Caco-2 (cell line): ENCODE results near the gene MICAL3. TPM values are rescaled to one million over a fixed set of nuclear protein-coding genes. Genes with fewer than 3 reads are reported as not detected.

Experiments
- BruUV-seq: library from RNA; stranded (reverse); fragments of 400-500 nt; replicated peaks from 2 replicates; lab custom pipeline; 2021; lab: Mats Ljungman, UMichigan
- CTCF ChIA-PET: fragments of 300-600 bp; sonication (Branson Sonifier 250); formaldehyde crosslinking; loops from one replicate; lab custom pipeline; 2022; ENCODE audit warnings: antibody characterized with exemption; lab: Charles Lee
- POLR2A ChIA-PET: fragments of 300-600 bp; sonication (Branson Sonifier 250); formaldehyde crosslinking; loops from one replicate; lab custom pipeline; 2022; ENCODE audit warnings: antibody characterized with exemption; lab: Charles Lee
- DNase-seq, 2 experiments: peaks; one replicate each; pipeline versions ENCODE4 v3.0.0 to v3.0.0-alpha.2; 2020 to 2022
- H3K27me3 ChIP-seq: replicated peaks from 2 replicates; pipeline ENCODE4 v1.6.0; 2011; ENCODE audit warnings: low read length; ENCODE audit not compliant: control insufficient read depth, insufficient read depth
- H3K36me3 ChIP-seq: 2 replicates; pipeline ENCODE4 v1.5.1; 2011; ENCODE audit warnings: low read length; ENCODE audit not compliant: control insufficient read depth, insufficient read depth
- H3K4me1 ChIP-seq: fragments of 250-450 bp; sonication (Bioruptor Pico); 2 replicates; pipeline ENCODE4 v1.5.1; 2020; ENCODE audit warnings: mild to moderate bottlenecking
- H3K4me3 ChIP-seq: 2 replicates; pipeline ENCODE4 v1.5.1; 2011; ENCODE audit warnings: low read depth, mild to moderate bottlenecking, control low read depth, low read length
- H3K9me3 ChIP-seq: fragments of 250-450 bp; sonication (Bioruptor Pico); 2 replicates; pipeline ENCODE4 v1.5.1; 2020; ENCODE audit warnings: mild to moderate bottlenecking, moderate library complexity
- H3K27ac Mint-ChIP-seq: one replicate; pipeline ENCODE4 v1.8.0; 2022; ENCODE audit warnings: mixed read lengths; ENCODE audit not compliant: unreplicated experiment
- H3K27me3 Mint-ChIP-seq: one replicate; pipeline ENCODE4 v1.8.0; 2022; ENCODE audit warnings: mixed read lengths; ENCODE audit not compliant: insufficient read depth, unreplicated experiment
- H3K36me3 Mint-ChIP-seq: one replicate; pipeline ENCODE4 v1.8.0; 2022; ENCODE audit warnings: mild to moderate bottlenecking, mixed read lengths; ENCODE audit not compliant: insufficient read depth, unreplicated experiment
- H3K4me1 Mint-ChIP-seq: one replicate; pipeline ENCODE4 v1.8.0; 2022; ENCODE audit warnings: low read depth, mixed read lengths; ENCODE audit not compliant: unreplicated experiment
- H3K4me3 Mint-ChIP-seq: one replicate; pipeline ENCODE4 v1.8.0; 2022; ENCODE audit warnings: mild to moderate bottlenecking, moderate library complexity, mixed read lengths; ENCODE audit not compliant: unreplicated experiment
- H3K9me3 Mint-ChIP-seq: one replicate; pipeline ENCODE4 v1.8.0; 2022; ENCODE audit warnings: mixed read lengths; ENCODE audit not compliant: unreplicated experiment
- intact Hi-C: fragments of 100-400 bp; cut with micrococcal nuclease; formaldehyde crosslinking; loops from one replicate; pipeline ENCODE4 v1.10.0; 2022; ENCODE audit not compliant: unreplicated experiment
- total RNA-seq: library from RNA; stranded (reverse); gene quantifications from 2 replicates; pipeline ENCODE4 v1.2.3, GENCODE V29; 2022
- TF ChIP-seq, protein P1 (sequence below), 2 experiments: fragments of 200-600 bp in 1 of 2; IDR thresholded peaks; 1 replicate in 1 of 2; 2 replicates in 1 of 2; pipeline versions ENCODE4 v1.5.1 to v1.8.0; 2011 to 2022; ENCODE audit warnings: antibody characterized with exemption in 1 of 2, control low read depth in 1 of 2, inconsistent platforms in 1 of 2, low read depth in 1 of 2, low read length in 1 of 2, mild to moderate bottlenecking in 1 of 2, moderate library complexity in 1 of 2; ENCODE audit not compliant: insufficient read depth in 1 of 2, severe bottlenecking in 1 of 2, unreplicated experiment in 1 of 2

MICAL3 gene
- total RNA-seq, 1 experiment from 2014 or later = 65.6 TPM

DNA sequence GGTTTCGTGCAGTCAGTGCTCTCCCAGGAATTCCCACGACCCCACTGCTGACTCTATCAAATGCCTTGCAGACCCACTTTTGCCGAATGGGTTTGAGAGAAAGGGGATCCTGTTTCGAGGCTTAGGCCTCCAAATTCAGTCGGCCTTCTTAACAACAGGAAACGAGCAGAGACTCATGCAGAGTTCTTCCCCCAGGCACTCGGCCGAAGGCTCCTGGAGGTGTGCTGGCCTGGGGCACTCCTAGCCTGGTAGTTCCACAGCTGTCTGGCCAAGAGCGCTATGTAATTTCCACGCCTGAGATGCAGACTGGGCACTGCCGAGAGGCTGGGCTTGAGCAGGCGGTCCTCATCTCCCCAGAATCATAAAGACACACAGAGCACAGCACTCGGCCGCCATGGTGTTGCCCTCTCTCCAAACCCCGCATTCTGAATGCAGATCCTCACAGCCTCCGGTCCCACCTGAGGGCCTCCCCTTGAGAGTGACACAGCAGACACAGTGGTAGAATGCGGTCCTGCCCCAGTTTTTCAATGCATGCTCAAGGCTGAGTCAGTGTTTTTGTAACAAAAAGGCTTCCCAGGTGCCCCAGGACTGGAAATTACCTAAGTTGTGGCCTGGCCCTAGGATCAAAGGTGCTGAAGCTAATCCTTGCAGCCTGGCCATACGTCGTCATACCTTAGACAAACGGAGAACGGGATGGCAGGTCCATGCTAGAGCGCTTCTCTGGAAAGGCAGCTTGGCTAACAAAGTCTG lies 219.9 kb downstream of the MICAL3 start:
- ChIA-PET POLR2A (no interaction called here), CTCF (no interaction called here)
- TF ChIP-seq, protein P1, sequence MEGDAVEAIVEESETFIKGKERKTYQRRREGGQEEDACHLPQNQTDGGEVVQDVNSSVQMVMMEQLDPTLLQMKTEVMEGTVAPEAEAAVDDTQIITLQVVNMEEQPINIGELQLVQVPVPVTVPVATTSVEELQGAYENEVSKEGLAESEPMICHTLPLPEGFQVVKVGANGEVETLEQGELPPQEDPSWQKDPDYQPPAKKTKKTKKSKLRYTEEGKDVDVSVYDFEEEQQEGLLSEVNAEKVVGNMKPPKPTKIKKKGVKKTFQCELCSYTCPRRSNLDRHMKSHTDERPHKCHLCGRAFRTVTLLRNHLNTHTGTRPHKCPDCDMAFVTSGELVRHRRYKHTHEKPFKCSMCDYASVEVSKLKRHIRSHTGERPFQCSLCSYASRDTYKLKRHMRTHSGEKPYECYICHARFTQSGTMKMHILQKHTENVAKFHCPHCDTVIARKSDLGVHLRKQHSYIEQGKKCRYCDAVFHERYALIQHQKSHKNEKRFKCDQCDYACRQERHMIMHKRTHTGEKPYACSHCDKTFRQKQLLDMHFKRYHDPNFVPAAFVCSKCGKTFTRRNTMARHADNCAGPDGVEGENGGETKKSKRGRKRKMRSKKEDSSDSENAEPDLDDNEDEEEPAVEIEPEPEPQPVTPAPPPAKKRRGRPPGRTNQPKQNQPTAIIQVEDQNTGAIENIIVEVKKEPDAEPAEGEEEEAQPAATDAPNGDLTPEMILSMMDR (IDR thresholded peaks at IDR 0.05; ENCODE audit: insufficient read depth in 1 of 2, low read depth in 1 of 2, low read length in 1 of 2, severe bottlenecking in 1 of 2, unreplicated experiment in 1 of 2) = no peak
- H3K9me3 Mint-ChIP-seq = no peaks in the 10 kb centered on the region
- H3K36me3 Mint-ChIP-seq = peaks cover 47% of the 10 kb centered on the region
- no peaks in the 10 kb centered on the region; the same call in none of the 2 replicates for H3K36me3 ChIP-seq
- DNase-seq = peak in 1 of 2 experiments; percentile 12
- no TSS peak for BruUV-seq
- H3K4me3 Mint-ChIP-seq = no peak overlapping the region
- H3K27me3 Mint-ChIP-seq = no peaks in the 10 kb centered on the region
- no peak overlapping the region for H3K4me3 ChIP-seq
- H3K9me3 ChIP-seq = no peaks in the 10 kb centered on the region
- H3K4me1 Mint-ChIP-seq = peaks cover 16% of the 10 kb centered on the region
- intact Hi-C loops = no loop called here
- H3K27me3 ChIP-seq = no peaks in the 10 kb centered on the region
- no peaks in the 10 kb centered on the region; the same call in 1 of the 2 replicates for H3K4me1 ChIP-seq
- H3K27ac Mint-ChIP-seq = no peak overlapping the region

DNA sequence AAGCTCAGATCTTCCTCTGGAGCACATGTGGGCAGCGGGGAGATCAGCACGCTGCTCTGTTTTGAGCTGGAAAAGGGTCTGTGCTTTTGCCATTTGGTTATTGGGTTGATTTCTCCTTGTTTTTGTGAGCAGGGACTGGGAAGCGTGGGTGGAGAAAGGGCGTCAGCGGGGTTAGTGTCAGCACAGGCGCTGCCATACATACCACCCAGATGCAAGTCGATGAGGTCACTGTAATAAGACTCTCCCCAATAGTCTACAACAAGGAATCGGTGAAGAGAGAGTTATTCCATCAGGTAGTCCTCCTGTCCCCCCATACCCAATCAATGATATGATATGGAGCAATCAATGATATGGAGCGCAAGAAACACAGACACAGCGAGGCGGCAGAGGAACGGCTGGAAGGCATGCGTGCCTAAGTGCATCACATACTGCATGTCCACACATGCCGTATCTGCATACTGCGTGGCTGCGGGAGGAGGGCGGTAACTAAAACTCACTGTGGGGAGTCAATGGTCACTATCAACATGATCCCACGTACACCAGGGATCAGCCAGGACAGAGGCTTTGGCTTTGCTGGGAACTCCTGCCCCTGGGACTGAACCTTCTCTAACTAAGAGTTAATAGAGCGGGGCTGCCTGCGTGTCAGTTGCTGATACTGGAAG lies 220.6 kb downstream of the MICAL3 start:
- no peaks in the 10 kb centered on the region; the same call in none of the 2 replicates for H3K36me3 ChIP-seq
- BruUV-seq = no TSS peak
- H3K27ac Mint-ChIP-seq = no peak overlapping the region
- H3K4me1 ChIP-seq = no peaks in the 10 kb centered on the region; the same call in 1 of the 2 replicates
- H3K4me3 ChIP-seq = no peak overlapping the region
- no peak overlapping the region for H3K4me3 Mint-ChIP-seq
- no peaks in the 10 kb centered on the region for H3K27me3 Mint-ChIP-seq
- no peaks in the 10 kb centered on the region for H3K9me3 Mint-ChIP-seq
- H3K9me3 ChIP-seq = no peaks in the 10 kb centered on the region
- no peaks in the 10 kb centered on the region for H3K27me3 ChIP-seq
- POLR2A ChIA-PET = no interaction called here
- H3K36me3 Mint-ChIP-seq = peaks cover 39% of the 10 kb centered on the region
- H3K4me1 Mint-ChIP-seq = peaks cover 16% of the 10 kb centered on the region
- CTCF ChIA-PET = no interaction called here
- TF ChIP-seq, protein P1 (IDR thresholded peaks at IDR 0.05; ENCODE audit: insufficient read depth in 1 of 2, low read depth in 1 of 2, low read length in 1 of 2, severe bottlenecking in 1 of 2, unreplicated experiment in 1 of 2) = no peak
- intact Hi-C loops = no loop called here
- no peak for DNase-seq

DNA sequence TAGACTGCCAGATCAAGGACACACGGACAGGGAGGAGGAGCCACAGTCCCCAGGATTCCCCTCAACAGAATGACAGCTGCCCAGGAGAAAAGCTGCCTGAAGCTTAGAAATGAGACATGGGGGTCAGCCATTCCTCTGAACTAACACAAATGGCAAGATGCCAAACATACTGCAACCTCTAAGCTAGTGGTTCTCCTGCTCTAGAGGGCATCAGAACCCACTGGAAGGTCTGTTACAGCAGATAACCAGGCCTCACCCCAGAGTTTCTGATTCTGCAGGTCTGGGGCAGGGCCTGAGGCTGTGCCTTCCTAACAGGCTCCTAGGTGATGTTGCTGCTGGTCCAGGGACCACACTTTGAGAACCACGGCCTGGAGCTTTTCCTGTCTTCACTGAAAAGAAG lies 221.5 kb downstream of the MICAL3 start:
- Mint-ChIP-seq H3K9me3 (no peaks in the 10 kb centered on the region), H3K4me3 (no peak overlapping the region), H3K27ac (no peak overlapping the region), H3K36me3 (peaks cover 34% of the 10 kb centered on the region), H3K4me1 (peaks cover 16% of the 10 kb centered on the region), H3K27me3 (no peaks in the 10 kb centered on the region)
- Histone ChIP-seq H3K36me3 (no peaks in the 10 kb centered on the region; the same call in 1 of the 2 replicates), H3K9me3 (no peaks in the 10 kb centered on the region), H3K4me1 (no peaks in the 10 kb centered on the region; the same call in 1 of the 2 replicates), H3K4me3 (no peak overlapping the region), H3K27me3 (no peaks in the 10 kb centered on the region)
- CTCF ChIA-PET = no interaction called here
- TF ChIP-seq, protein P1 (IDR thresholded peaks at IDR 0.05; ENCODE audit: insufficient read depth in 1 of 2, low read depth in 1 of 2, low read length in 1 of 2, severe bottlenecking in 1 of 2, unreplicated experiment in 1 of 2) = no peak
- intact Hi-C loops = no loop called here
- DNase-seq = no peak
- POLR2A ChIA-PET = no interaction called here
- no TSS peak for BruUV-seq
